Stimulated activated memory B cell treated with anti-CD40 and anti-IgM and Interleukin-4, amounts not matched to agents 10 μg/mL and 1 μg/mL and 100 μg/mL, for 72 hours (primary cell): ENCODE data around the gene IL21R.
"Not testable (repeated sequence)": the region's sequence is repeated elsewhere in the genome, so short reads cannot be mapped to it uniquely, and the experiment has no call there.

ENCODE experiments used
- ATAC-seq: fragments of 150-1000 bp; cut with Tn5 transposase; 2 replicates; pipeline ENCODE4 v1.10.0; 2021
- H3K27ac Mint-ChIP-seq: one replicate; pipeline ENCODE4 v1.8.0; 2022; ENCODE audit warnings: mild to moderate bottlenecking, mixed read lengths
- H3K27me3 Mint-ChIP-seq: one replicate; pipeline ENCODE4 v1.8.0; 2022; ENCODE audit warnings: mixed read lengths
- H3K36me3 Mint-ChIP-seq: one replicate; pipeline ENCODE4 v1.8.0; 2022; ENCODE audit warnings: mixed read lengths
- H3K4me1 Mint-ChIP-seq: one replicate; pipeline ENCODE4 v1.8.0; 2022; ENCODE audit warnings: mixed read lengths
- H3K4me3 Mint-ChIP-seq: one replicate; pipeline ENCODE4 v1.8.0; 2022; ENCODE audit warnings: mild to moderate bottlenecking, moderate library complexity, mixed read lengths
- H3K9me3 Mint-ChIP-seq: one replicate; pipeline ENCODE4 v1.8.0; 2022; ENCODE audit warnings: mixed read lengths

The IL21R gene

DNA sequence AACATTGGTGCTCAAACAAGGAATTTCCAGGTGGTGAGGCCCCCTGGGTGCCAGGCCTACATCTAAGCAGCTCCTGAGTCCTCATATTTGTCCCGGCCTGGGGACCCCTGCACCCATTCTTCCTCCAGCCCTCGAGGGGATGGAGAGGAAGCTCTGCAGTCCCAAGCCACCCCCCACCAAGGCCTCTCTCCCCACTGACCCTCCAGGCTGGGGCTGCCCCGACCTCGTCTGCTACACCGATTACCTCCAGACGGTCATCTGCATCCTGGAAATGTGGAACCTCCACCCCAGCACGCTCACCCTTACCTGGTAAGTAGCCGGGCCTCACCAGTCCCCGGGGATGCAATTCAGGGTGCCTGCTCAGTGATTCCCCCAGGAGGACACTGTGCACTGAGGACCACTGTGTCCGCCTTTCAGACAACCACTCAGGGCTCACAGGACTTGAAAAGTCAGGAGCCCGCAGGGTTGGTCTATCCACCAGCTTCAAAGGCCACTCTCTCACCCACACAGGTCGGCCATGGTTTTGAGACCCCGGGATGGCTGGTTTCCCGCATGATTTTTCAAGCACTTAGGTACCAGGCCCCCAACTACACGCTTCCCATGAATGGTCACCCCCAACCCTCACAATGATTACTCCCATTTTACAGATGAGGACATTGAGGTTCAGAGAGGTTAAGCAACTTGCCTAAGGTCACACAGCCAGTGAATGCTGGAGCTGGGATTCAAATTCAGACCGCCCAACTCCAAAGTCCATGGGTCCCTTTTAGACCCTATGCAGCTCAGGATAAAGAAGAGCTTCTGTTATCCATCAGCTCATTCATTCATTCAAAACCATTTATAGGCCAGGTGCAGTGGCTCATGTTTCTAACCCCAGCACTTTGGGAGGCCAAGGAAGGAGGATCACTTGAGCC lies 32.4 kb downstream of the IL21R start:
- Mint-ChIP-seq H3K27me3 (no peaks in the 10 kb centered on the region), H3K27ac (no peak overlapping the region), H3K9me3 (peaks cover 3% of the 10 kb centered on the region), H3K4me1 (peaks cover 55% of the 10 kb centered on the region), H3K36me3 (peaks cover 89% of the 10 kb centered on the region), H3K4me3 (no peak overlapping the region)
- ATAC-seq = no peak

- ATAC-seq, H3K27ac Mint-ChIP-seq, H3K27me3 Mint-ChIP-seq, H3K4me3 Mint-ChIP-seq, H3K9me3 Mint-ChIP-seq: not testable (repeated sequence)
- Mint-ChIP-seq H3K4me1 (peaks cover 47% of the 10 kb centered on the region), H3K36me3 (peaks cover 86% of the 10 kb centered on the region)
These were observed 33.2 kb downstream of the IL21R start for GRCh38 chr16:27435146-27435545.

DNA sequence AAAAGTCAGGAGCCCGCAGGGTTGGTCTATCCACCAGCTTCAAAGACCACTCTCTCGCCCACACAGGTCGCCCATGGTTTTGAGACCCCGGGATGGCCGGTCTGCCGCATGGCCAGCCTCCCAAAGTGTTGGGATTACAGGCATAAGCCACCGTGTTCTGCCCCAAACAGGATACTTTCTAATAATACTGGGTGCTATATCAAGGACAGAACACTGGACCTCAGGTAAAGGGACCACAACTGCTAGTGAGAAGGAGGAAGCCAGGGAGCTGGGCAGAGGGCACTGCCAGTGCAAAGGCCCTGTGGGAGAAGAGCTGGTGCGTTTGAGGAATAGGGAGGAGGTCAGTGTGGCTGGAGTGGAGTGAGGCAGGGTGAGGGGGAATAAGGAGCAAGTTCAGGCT lies 34.1 kb downstream of the IL21R start:
- Mint-ChIP-seq H3K36me3 (peaks cover 86% of the 10 kb centered on the region), H3K27me3 (no peaks in the 10 kb centered on the region), H3K4me1 (peaks cover 38% of the 10 kb centered on the region), H3K4me3 (no peak overlapping the region), H3K9me3 (peaks cover 4% of the 10 kb centered on the region), H3K27ac (no peak overlapping the region)
- no peak for ATAC-seq

DNA sequence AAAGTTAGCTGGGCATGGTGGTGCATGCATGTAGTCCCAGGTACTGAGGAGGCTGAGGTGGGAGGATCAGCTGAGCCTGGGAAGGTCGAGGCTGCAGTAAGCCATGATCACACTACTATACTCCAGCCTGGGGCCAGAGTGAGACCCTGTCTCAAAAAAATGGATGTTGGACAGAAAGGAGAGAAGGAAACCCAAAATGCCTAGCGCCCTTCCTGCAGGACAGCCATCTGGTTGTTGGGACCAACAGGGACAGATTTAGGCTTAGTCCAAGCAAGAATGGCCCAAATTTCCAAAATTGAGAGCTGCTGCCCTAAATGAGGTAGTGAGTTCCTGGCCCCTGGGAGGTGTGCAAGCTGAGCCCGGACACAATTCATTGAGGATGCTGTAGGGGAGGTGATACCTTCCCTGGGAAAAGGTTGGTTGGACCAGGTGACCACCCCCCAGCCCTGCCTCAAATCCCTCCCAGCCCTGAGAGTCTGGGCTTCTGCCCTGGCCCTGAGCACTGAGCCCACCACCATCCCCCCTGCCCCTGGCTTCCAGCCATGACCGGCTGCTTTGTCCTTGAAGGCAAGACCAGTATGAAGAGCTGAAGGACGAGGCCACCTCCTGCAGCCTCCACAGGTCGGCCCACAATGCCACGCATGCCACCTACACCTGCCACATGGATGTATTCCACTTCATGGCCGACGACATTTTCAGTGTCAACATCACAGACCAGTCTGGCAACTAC lies 35.1 kb downstream of the IL21R start:
- Mint-ChIP-seq H3K36me3 (peaks cover 87% of the 10 kb centered on the region), H3K9me3 (peaks cover 4% of the 10 kb centered on the region), H3K27ac (no peak overlapping the region), H3K27me3 (no peaks in the 10 kb centered on the region), H3K4me3 (no peak overlapping the region), H3K4me1 (peaks cover 31% of the 10 kb centered on the region)
- ATAC-seq = no peak

- Mint-ChIP-seq H3K9me3 (peaks cover 4% of the 10 kb centered on the region), H3K27ac (no peak overlapping the region), H3K4me3 (no peak overlapping the region), H3K36me3 (peaks cover 87% of the 10 kb centered on the region), H3K4me1 (peaks cover 23% of the 10 kb centered on the region), H3K27me3 (no peaks in the 10 kb centered on the region)
- ATAC-seq = no peak
These were observed 36.0 kb downstream of the IL21R start for GRCh38 chr16:27437946-27438345.

DNA sequence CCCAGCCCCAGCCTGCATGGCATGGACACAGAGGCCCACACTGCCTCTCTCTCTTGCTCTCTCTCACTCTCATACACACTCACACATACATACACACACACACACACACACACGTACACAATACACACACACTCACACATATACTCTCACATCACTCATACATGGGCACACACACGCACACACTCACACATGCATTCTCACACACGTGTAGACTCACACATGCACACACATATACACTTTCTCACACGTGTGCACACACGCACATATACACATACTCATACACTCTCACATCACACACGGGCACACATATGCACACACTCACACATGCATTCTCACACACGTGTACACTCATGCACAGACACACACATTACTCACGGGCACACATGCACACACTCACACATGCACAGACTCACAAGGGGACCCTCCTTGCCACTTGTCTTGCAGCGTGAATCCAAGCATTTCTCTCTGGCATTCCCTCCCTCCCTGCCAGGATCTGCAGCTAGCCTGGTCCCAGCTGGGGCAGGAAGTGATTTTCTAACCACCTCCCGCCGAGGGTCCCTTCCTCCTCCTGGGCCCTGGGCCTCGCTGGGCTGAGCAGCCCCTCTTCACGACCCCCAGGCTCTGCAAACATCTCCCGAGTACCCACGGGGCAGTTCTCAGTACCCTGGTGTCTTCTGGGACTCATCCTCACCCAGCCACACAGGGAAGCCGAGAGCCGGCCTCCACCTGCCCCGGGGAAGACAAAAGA lies 37.5 kb downstream of the IL21R start:
- H3K36me3 Mint-ChIP-seq = peaks cover 86% of the 10 kb centered on the region
- H3K27ac Mint-ChIP-seq = no peak overlapping the region
- no peaks in the 10 kb centered on the region for H3K27me3 Mint-ChIP-seq
- no peak overlapping the region for H3K4me3 Mint-ChIP-seq
- ATAC-seq = no peak
- H3K9me3 Mint-ChIP-seq = peaks cover 4% of the 10 kb centered on the region
- peaks cover 14% of the 10 kb centered on the region for H3K4me1 Mint-ChIP-seq

DNA sequence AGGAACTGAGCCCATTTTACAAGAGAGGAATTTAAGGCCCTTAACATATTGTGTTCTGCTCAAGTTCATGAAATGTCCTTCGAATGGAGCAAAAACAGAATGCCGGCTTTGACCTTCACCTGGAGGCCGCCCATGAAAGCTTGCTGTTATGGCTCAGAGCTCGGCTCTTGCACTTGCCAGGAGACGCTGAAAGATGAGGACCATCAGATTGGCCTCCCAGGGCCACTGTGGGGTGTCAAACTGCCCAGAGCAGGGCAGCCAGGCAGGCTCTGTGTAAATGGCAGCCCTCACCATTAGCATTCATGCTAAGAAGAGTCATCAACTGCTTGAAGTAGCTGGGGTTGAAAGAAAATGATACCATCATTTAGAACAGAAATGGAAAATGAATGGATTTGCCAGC lies 39.3 kb downstream of the IL21R start:
- H3K9me3 Mint-ChIP-seq = peaks cover 4% of the 10 kb centered on the region
- no peak overlapping the region for H3K4me3 Mint-ChIP-seq
- peaks cover 91% of the 10 kb centered on the region for H3K36me3 Mint-ChIP-seq
- H3K27me3 Mint-ChIP-seq = no peaks in the 10 kb centered on the region
- ATAC-seq = no peak
- peaks cover 20% of the 10 kb centered on the region for H3K4me1 Mint-ChIP-seq
- no peak overlapping the region for H3K27ac Mint-ChIP-seq

- no peak overlapping the region for H3K4me3 Mint-ChIP-seq
- H3K9me3 Mint-ChIP-seq = peaks cover 4% of the 10 kb centered on the region
- ATAC-seq = no peak
- H3K27ac Mint-ChIP-seq = no peak overlapping the region
- peaks cover 26% of the 10 kb centered on the region for H3K4me1 Mint-ChIP-seq
- peaks cover 91% of the 10 kb centered on the region for H3K36me3 Mint-ChIP-seq
- H3K27me3 Mint-ChIP-seq = no peaks in the 10 kb centered on the region
These were observed 40.0 kb downstream of the IL21R start for GRCh38 chr16:27441998-27442397.

DNA sequence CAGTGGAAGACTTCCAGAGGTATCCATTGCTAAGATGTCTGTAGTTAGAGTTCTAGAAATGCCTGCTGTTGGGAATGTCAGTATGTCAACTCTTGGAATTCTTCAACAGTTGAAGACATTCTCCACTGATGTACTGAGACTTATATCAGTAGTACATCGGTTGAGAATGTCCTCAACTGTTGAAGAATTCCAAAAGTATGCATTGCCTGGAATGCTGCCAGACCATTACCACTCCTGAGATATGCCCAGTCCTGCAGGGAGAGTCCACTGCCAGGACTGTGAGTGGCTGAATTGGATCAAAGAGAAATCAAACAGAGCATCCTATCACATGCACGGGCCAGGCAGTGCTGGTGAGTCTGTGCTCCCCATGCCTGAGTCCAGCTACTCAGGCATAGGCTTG lies 42.0 kb downstream of the IL21R start:
- peaks cover 39% of the 10 kb centered on the region for H3K4me1 Mint-ChIP-seq
- H3K4me3 Mint-ChIP-seq = no peak overlapping the region
- H3K36me3 Mint-ChIP-seq = peaks cover 94% of the 10 kb centered on the region
- no peak overlapping the region for H3K27ac Mint-ChIP-seq
- ATAC-seq = no peak
- peaks cover 4% of the 10 kb centered on the region for H3K9me3 Mint-ChIP-seq
- H3K27me3 Mint-ChIP-seq = no peaks in the 10 kb centered on the region

GRCh38 chr16:27444470-27444869 lies 42.5 kb downstream of the IL21R start:
- peaks cover 44% of the 10 kb centered on the region for H3K4me1 Mint-ChIP-seq
- no peak overlapping the region for H3K27ac Mint-ChIP-seq
- H3K27me3 Mint-ChIP-seq = no peaks in the 10 kb centered on the region
- no peak overlapping the region for H3K4me3 Mint-ChIP-seq
- peaks cover under 1% of the 10 kb centered on the region for H3K9me3 Mint-ChIP-seq
- ATAC-seq = no peak
- H3K36me3 Mint-ChIP-seq = peaks cover 92% of the 10 kb centered on the region

GRCh38 chr16:27445502-27446175 lies 43.7 kb downstream of the IL21R start:
- Mint-ChIP-seq H3K9me3 (no peaks in the 10 kb centered on the region), H3K27me3 (no peaks in the 10 kb centered on the region), H3K4me1 (peaks cover 56% of the 10 kb centered on the region), H3K27ac (no peak overlapping the region), H3K36me3 (peaks cover 93% of the 10 kb centered on the region), H3K4me3 (no peak overlapping the region)
- ATAC-seq = no peak

- no peaks in the 10 kb centered on the region for H3K27me3 Mint-ChIP-seq
- peak overlapping the region; percentile 78 for H3K27ac Mint-ChIP-seq
- H3K9me3 Mint-ChIP-seq = no peaks in the 10 kb centered on the region
- peaks cover 65% of the 10 kb centered on the region for H3K4me1 Mint-ChIP-seq
- ATAC-seq = peak; percentile 66
- H3K4me3 Mint-ChIP-seq = no peak overlapping the region
- peaks cover 89% of the 10 kb centered on the region for H3K36me3 Mint-ChIP-seq
These were observed 44.7 kb downstream of the IL21R start for GRCh38 chr16:27446721-27447120.

- no peaks in the 10 kb centered on the region for H3K27me3 Mint-ChIP-seq
- H3K4me1 Mint-ChIP-seq = peaks cover 71% of the 10 kb centered on the region
- no peaks in the 10 kb centered on the region for H3K9me3 Mint-ChIP-seq
- no peak overlapping the region for H3K4me3 Mint-ChIP-seq
- peaks cover 83% of the 10 kb centered on the region for H3K36me3 Mint-ChIP-seq
- no peak for ATAC-seq
- peak overlapping the region; percentile 78 for H3K27ac Mint-ChIP-seq
These were observed 45.3 kb downstream of the IL21R start for GRCh38 chr16:27447301-27447700.

GRCh38 chr16:27448532-27449433 lies 46.8 kb downstream of the IL21R start:
- H3K9me3 Mint-ChIP-seq = no peaks in the 10 kb centered on the region
- H3K27ac Mint-ChIP-seq = peak overlapping the region; percentile 79
- peaks cover 71% of the 10 kb centered on the region for H3K36me3 Mint-ChIP-seq
- no peak for ATAC-seq
- no peak overlapping the region for H3K4me3 Mint-ChIP-seq
- no peaks in the 10 kb centered on the region for H3K27me3 Mint-ChIP-seq
- H3K4me1 Mint-ChIP-seq = peaks cover 82% of the 10 kb centered on the region
